HepG2 (cell line): ENCODE data around the gene LYRM9. TPM values are rescaled to one million over a fixed set of nuclear protein-coding genes. Genes with fewer than 3 reads are reported as not detected.
A peak's percentile ranks its signal among the peaks of the same experiment; 100 is the strongest.

Source experiments
- FOSL2 ChIP-seq: sonication (generic); formaldehyde crosslinking; IDR thresholded peaks from 2 replicates; pipeline ENCODE4 v1.4.0; 2020; ENCODE audit warnings: missing genetic modification reagents
- GATAD2A ChIP-seq: IDR thresholded peaks from 2 replicates; pipeline ENCODE4 v1.6.1; 2016
- HNF4A ChIP-seq: sonication (generic); formaldehyde crosslinking; IDR thresholded peaks from 2 replicates; pipeline ENCODE4 v1.4.0; 2020; ENCODE audit warnings: missing genetic modification reagents
- LCORL ChIP-seq, 2 experiments: fragments of 450-650 bp in 1 of 2; sonication (generic) in 1 of 2; formaldehyde crosslinking in 1 of 2; IDR thresholded peaks; 2 replicates each; pipeline versions ENCODE4 v1.5.0 to v1.6.1; 2017 to 2020; ENCODE audit warnings: antibody characterized with exemption in 1 of 2, missing genetic modification reagents in 1 of 2
- NCOR1 ChIP-seq: fragments of 200-600 bp; sonication (generic); IDR thresholded peaks from 2 replicates; pipeline ENCODE4 v1.7.0; 2017; ENCODE audit warnings: antibody characterized with exemption, low read length, borderline replicate concordance
- NR2F1 ChIP-seq, 2 experiments: fragments of 450-650 bp in 1 of 2; formaldehyde crosslinking in 1 of 2; IDR thresholded peaks; 2 replicates each; pipeline versions ENCODE4 v1.5.0 to v1.6.1; 2016 to 2020; ENCODE audit warnings: mild to moderate bottlenecking in 1 of 2, missing compliant biosample characterization in 1 of 2, missing genetic modification reagents in 1 of 2, moderate library complexity in 1 of 2
- NR3C1 ChIP-seq: sonication (generic); formaldehyde crosslinking; IDR thresholded peaks from 2 replicates; pipeline ENCODE4 v1.4.0; 2020; ENCODE audit warnings: missing genetic modification reagents
- NRL ChIP-seq: sonication (generic); formaldehyde crosslinking; IDR thresholded peaks from 2 replicates; pipeline ENCODE4 v1.5.0; 2020; ENCODE audit warnings: missing genetic modification reagents, mild to moderate bottlenecking, moderate library complexity, borderline replicate concordance
- POLR2A ChIP-seq, 2 experiments: IDR thresholded peaks; 2 replicates each; pipeline ENCODE4 v1.6.1; 2011; ENCODE audit warnings: low read depth in 2 of 2, low read length in 2 of 2, mild to moderate bottlenecking in 1 of 2, moderate library complexity in 1 of 2; ENCODE audit not compliant: insufficient read depth in 1 of 2
- SCMH1 ChIP-seq: sonication (generic); formaldehyde crosslinking; IDR thresholded peaks from 2 replicates; pipeline ENCODE4 v1.9.0; 2021; ENCODE audit warnings: missing genetic modification reagents, mild to moderate bottlenecking, borderline replicate concordance
- TBX2 ChIP-seq: sonication (generic); formaldehyde crosslinking; IDR thresholded peaks from 2 replicates; pipeline ENCODE4 v1.5.0; 2020; ENCODE audit warnings: missing genetic modification reagents, mild to moderate bottlenecking, borderline replicate concordance
- ZMAT3 ChIP-seq: sonication (generic); formaldehyde crosslinking; conservative IDR thresholded peaks from 2 replicates; pipeline ENCODE4 v1.7.0; 2021; ENCODE audit warnings: missing genetic modification reagents
- ZNF230 ChIP-seq: sonication (generic); formaldehyde crosslinking; IDR thresholded peaks from 2 replicates; pipeline ENCODE4 v1.4.0; 2020; ENCODE audit warnings: mild to moderate bottlenecking, missing genetic modification reagents
- ZNF329 ChIP-seq: sonication (generic); formaldehyde crosslinking; IDR thresholded peaks from 2 replicates; pipeline ENCODE4 v1.9.0; 2021; ENCODE audit warnings: low read depth, mild to moderate bottlenecking, missing genetic modification reagents
- ZNF44 ChIP-seq: sonication (generic); formaldehyde crosslinking; IDR thresholded peaks from 2 replicates; pipeline ENCODE4 v1.5.1; 2020; ENCODE audit warnings: mild to moderate bottlenecking, missing genetic modification reagents
- ZNF558 ChIP-seq: sonication (generic); formaldehyde crosslinking; IDR thresholded peaks from 2 replicates; pipeline ENCODE4 v1.9.0; 2022; ENCODE audit warnings: mild to moderate bottlenecking, missing genetic modification reagents, borderline replicate concordance
- ZNF567 ChIP-seq: sonication (generic); formaldehyde crosslinking; IDR thresholded peaks from 2 replicates; pipeline ENCODE4 v1.8.1; 2023; ENCODE audit warnings: mild to moderate bottlenecking, missing genetic modification reagents, borderline replicate concordance
- ZNF878 ChIP-seq: sonication (generic); formaldehyde crosslinking; IDR thresholded peaks from 2 replicates; pipeline ENCODE4 v1.8.1; 2023; ENCODE audit warnings: mild to moderate bottlenecking, missing genetic modification reagents, moderate library complexity
- polyA plus RNA-seq, 8 experiments: library from polyadenylated mRNA; depleted of rRNA in 3 of 8; stranded (reverse) in 7 of 8; unstranded in 1 of 8; fragments of >200 nt; fragmentation: Illumina TruSeq in 4 of 8; extraction: Trizol in 4 of 8; gene quantifications; 2 replicates each; pipeline versions ENCODE4 v1.2.1 to v1.2.3, GENCODE V29; 2011 to 2016; ENCODE audit warnings: low read depth in 4 of 8, missing spikeins in 1 of 8, mixed read lengths in 1 of 8; ENCODE audit not compliant: insufficient read depth in 1 of 8
- total RNA-seq, 5 experiments: library from RNA; depleted of rRNA; stranded (reverse); fragments of >200 nt; fragmentation: Illumina TruSeq; extraction: Trizol; gene quantifications; 2 replicates each; pipeline ENCODE4 v1.2.3, GENCODE V29; 2016; ENCODE audit warnings: low read depth in 1 of 5
- TF ChIP-seq, protein P1 (sequence below): IDR thresholded peaks from 2 replicates; pipeline ENCODE4 v1.4.0; 2020; ENCODE audit warnings: mild to moderate bottlenecking, missing genetic modification reagents
- TF ChIP-seq, protein P2 (sequence below): sonication (generic); formaldehyde crosslinking; IDR thresholded peaks from 2 replicates; pipeline ENCODE4 v1.9.0; 2021; ENCODE audit warnings: missing genetic modification reagents, mild to moderate bottlenecking, borderline replicate concordance
- TF ChIP-seq, protein P3 (sequence below): sonication (generic); formaldehyde crosslinking; IDR thresholded peaks from 2 replicates; pipeline ENCODE4 v1.4.0; 2020; ENCODE audit warnings: missing genetic modification reagents
- TF ChIP-seq, protein P4 (sequence below): sonication (generic); formaldehyde crosslinking; IDR thresholded peaks from 2 replicates; pipeline ENCODE4 v1.5.0; 2020; ENCODE audit warnings: missing genetic modification reagents, mild to moderate bottlenecking, borderline replicate concordance

The LYRM9 gene
- total and polyA plus RNA-seq, 2 of the 13 experiments (the other 11 are each of a cell fraction or from before 2014, with no cell fraction given), result 0.24 to 0.66 TPM

DNA sequence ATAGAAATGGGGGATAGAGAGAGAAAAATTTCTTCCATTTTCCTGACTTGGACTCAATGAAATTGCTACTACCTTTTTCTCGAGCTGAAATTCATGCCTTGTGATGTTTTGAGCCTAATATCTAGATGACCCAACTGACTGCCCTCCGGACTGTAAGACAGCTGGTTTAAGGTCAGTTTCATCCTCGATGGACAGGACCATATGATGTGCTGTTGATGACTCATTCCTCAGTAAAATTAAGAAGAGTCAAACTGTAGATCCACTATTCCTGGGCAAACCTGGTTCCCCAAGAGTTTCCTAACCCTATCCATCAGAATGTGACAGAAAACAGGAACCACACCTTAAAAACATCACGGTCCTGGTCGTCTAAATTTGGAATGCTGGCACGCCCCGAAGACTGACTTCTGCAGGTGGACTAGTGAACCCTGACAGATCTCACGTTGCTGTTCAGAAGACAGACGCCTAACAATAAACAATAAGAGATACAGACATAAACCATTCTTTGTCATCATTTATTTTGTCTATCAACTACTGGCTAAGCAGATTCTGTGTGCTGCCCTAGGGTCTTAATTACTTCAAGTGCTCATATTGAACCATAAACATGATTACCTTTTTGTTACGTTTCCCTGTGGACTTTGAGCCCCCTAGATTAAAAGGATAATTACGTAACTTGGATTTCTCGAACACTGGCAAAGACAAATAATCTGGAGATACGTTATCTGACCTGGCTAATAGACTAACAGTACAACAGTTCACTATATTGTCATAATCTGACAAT lies 47.7 kb downstream of the LYRM9 start (continued):
- TF ChIP-seq ZNF44 (no peak), POLR2A (IDR thresholded peaks at IDR 0.05; ENCODE audit: insufficient read depth in 1 of 2, low read depth in 2 of 2, low read length in 2 of 2) (no peak), FOSL2 (peak; percentile 36), LCORL (IDR thresholded peaks at IDR 0.05) (no peak), LCORL (CRISPR knock-in tag; IDR thresholded peaks at IDR 0.05) (no peak), HNF4A (CRISPR knock-in tag) (peak; percentile 74), NR3C1 (CRISPR knock-in tag) (no peak), ZNF230 (CRISPR knock-in tag) (no peak), ZNF558 (CRISPR knock-in tag) (no peak), SCMH1 (CRISPR knock-in tag) (no peak), TBX2 (no peak), ZNF567 (CRISPR knock-in tag) (no peak), NCOR1 (peak; percentile 58; the same call in 1 of the 2 replicates), ZNF878 (CRISPR knock-in tag) (no peak), NRL (CRISPR knock-in tag) (no peak), GATAD2A (CRISPR knock-in tag) (0 out of 2 replicates have a peak, but pooled peaks have one; percentile 27), ZMAT3 (CRISPR knock-in tag) (no peak), ZNF329 (no peak), NR2F1 (CRISPR knock-in tag; IDR thresholded peaks at IDR 0.05) (no peak)
- TF ChIP-seq, protein P1, sequence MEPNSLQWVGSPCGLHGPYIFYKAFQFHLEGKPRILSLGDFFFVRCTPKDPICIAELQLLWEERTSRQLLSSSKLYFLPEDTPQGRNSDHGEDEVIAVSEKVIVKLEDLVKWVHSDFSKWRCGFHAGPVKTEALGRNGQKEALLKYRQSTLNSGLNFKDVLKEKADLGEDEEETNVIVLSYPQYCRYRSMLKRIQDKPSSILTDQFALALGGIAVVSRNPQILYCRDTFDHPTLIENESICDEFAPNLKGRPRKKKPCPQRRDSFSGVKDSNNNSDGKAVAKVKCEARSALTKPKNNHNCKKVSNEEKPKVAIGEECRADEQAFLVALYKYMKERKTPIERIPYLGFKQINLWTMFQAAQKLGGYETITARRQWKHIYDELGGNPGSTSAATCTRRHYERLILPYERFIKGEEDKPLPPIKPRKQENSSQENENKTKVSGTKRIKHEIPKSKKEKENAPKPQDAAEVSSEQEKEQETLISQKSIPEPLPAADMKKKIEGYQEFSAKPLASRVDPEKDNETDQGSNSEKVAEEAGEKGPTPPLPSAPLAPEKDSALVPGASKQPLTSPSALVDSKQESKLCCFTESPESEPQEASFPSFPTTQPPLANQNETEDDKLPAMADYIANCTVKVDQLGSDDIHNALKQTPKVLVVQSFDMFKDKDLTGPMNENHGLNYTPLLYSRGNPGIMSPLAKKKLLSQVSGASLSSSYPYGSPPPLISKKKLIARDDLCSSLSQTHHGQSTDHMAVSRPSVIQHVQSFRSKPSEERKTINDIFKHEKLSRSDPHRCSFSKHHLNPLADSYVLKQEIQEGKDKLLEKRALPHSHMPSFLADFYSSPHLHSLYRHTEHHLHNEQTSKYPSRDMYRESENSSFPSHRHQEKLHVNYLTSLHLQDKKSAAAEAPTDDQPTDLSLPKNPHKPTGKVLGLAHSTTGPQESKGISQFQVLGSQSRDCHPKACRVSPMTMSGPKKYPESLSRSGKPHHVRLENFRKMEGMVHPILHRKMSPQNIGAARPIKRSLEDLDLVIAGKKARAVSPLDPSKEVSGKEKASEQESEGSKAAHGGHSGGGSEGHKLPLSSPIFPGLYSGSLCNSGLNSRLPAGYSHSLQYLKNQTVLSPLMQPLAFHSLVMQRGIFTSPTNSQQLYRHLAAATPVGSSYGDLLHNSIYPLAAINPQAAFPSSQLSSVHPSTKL (CRISPR knock-in tag), result peak; percentile 26; the same call in 1 of the 2 replicates
- TF ChIP-seq, protein P2, sequence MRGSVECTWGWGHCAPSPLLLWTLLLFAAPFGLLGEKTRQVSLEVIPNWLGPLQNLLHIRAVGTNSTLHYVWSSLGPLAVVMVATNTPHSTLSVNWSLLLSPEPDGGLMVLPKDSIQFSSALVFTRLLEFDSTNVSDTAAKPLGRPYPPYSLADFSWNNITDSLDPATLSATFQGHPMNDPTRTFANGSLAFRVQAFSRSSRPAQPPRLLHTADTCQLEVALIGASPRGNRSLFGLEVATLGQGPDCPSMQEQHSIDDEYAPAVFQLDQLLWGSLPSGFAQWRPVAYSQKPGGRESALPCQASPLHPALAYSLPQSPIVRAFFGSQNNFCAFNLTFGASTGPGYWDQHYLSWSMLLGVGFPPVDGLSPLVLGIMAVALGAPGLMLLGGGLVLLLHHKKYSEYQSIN, result no peak
- TF ChIP-seq, protein P3, sequence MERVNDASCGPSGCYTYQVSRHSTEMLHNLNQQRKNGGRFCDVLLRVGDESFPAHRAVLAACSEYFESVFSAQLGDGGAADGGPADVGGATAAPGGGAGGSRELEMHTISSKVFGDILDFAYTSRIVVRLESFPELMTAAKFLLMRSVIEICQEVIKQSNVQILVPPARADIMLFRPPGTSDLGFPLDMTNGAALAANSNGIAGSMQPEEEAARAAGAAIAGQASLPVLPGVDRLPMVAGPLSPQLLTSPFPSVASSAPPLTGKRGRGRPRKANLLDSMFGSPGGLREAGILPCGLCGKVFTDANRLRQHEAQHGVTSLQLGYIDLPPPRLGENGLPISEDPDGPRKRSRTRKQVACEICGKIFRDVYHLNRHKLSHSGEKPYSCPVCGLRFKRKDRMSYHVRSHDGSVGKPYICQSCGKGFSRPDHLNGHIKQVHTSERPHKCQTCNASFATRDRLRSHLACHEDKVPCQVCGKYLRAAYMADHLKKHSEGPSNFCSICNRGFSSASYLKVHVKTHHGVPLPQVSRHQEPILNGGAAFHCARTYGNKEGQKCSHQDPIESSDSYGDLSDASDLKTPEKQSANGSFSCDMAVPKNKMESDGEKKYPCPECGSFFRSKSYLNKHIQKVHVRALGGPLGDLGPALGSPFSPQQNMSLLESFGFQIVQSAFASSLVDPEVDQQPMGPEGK (CRISPR knock-in tag), result no peak
- TF ChIP-seq, protein P4, sequence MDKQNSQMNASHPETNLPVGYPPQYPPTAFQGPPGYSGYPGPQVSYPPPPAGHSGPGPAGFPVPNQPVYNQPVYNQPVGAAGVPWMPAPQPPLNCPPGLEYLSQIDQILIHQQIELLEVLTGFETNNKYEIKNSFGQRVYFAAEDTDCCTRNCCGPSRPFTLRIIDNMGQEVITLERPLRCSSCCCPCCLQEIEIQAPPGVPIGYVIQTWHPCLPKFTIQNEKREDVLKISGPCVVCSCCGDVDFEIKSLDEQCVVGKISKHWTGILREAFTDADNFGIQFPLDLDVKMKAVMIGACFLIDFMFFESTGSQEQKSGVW (CRISPR knock-in tag), result no peak
